Osteoblast (primary cell): Measurements from ENCODE around the gene DUSP16. TPM values are rescaled to one million over a fixed set of nuclear protein-coding genes. Genes with fewer than 3 reads are reported as not detected.
A peak's percentile ranks its signal among the peaks of the same experiment; 100 is the strongest.

ENCODE experiments used
- DNase-seq: peaks from one replicate; pipeline ENCODE4 v3.0.0; 2011; ENCODE audit warnings: low spot score, mixed read lengths; ENCODE audit not compliant: insufficient read length; ENCODE audit errors: missing footprints
- H2AFZ ChIP-seq: 2 replicates; pipeline ENCODE4 v1.6.0; 2011; ENCODE audit warnings: mild to moderate bottlenecking, low read length
- H3K27ac ChIP-seq: 2 replicates; pipeline ENCODE4 v1.5.1; 2011; ENCODE audit warnings: mild to moderate bottlenecking, low read depth, low read length, moderate library complexity
- H3K27me3 ChIP-seq: 2 replicates; pipeline ENCODE4 v1.6.0; 2012; ENCODE audit warnings: mild to moderate bottlenecking, control low read depth, inconsistent platforms, low read length, moderate library complexity; ENCODE audit not compliant: insufficient read depth
- H3K36me3 ChIP-seq: 2 replicates; pipeline ENCODE4 v1.5.1; 2011; ENCODE audit warnings: mild to moderate bottlenecking, low read length, control low read depth, moderate library complexity; ENCODE audit not compliant: insufficient read depth
- H3K4me1 ChIP-seq: 2 replicates; pipeline ENCODE4 v1.5.1; 2011; ENCODE audit warnings: mild to moderate bottlenecking, low read length, control low read depth, moderate library complexity; ENCODE audit not compliant: insufficient read depth
- H3K4me2 ChIP-seq: 2 replicates; pipeline ENCODE4 v1.6.0; 2011; ENCODE audit warnings: mild to moderate bottlenecking, low read length; ENCODE audit not compliant: insufficient read depth
- H3K4me3 ChIP-seq: fragments of 200-600 bp; sonication (generic); 3 replicates; pipeline ENCODE4 v1.5.1; 2012; ENCODE audit warnings: mild to moderate bottlenecking, low read length, inconsistent platforms; ENCODE audit not compliant: insufficient read depth
- H3K79me2 ChIP-seq: 2 replicates; pipeline ENCODE4 v1.6.0; 2012; ENCODE audit warnings: mild to moderate bottlenecking, low read length, control low read depth, inconsistent platforms; ENCODE audit not compliant: insufficient read depth
- H3K9me3 ChIP-seq: 2 replicates; pipeline ENCODE4 v1.5.1; 2011; ENCODE audit warnings: low read depth, low read length, control low read depth
- H4K20me1 ChIP-seq: 2 replicates; pipeline ENCODE4 v1.6.0; 2012; ENCODE audit warnings: mild to moderate bottlenecking, low read length, control low read depth; ENCODE audit not compliant: insufficient read depth
- CTCF ChIP-seq: IDR thresholded peaks from 2 replicates; pipeline ENCODE4 v1.5.1; 2011; ENCODE audit warnings: mild to moderate bottlenecking, low read depth, low read length, moderate library complexity; ENCODE audit errors: extremely low read depth
- total RNA-seq: library from RNA; depleted of rRNA; stranded (reverse); fragments of >200 nt; gene quantifications from 2 replicates; pipeline ENCODE4 v1.2.3, GENCODE V29; 2012

Gene DUSP16
- total RNA-seq, 1 donor: 5.1 TPM

DNA sequence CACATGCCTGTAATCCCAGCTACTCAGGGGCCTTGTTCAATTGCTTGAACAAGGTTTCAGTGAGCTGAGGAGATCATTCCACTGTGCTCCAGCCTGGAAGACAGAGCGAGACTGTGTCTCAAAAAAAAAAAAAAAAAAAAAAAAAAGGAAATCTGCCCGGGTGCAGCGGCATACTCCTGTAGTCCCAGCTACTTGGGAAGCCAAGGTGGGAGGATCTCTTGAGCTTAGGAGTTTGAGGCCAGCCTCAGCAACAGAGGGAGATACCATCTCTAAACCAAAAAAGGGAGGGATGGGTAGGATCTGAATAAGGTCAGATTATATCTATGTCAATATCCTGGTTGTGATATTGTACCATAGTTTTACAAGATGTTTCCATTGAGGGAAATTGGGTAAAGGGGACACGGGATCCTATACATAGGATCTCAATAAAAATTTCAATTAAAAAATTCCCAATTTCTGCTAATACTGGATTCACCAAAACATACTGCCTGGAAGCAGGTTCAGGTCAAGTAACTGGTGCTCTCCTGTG, 129.4 kb downstream of the DUSP16 start:
- no peak overlapping the region for H3K27ac ChIP-seq
- DNase-seq: no peak
- no peaks in the 10 kb centered on the region for H3K27me3 ChIP-seq
- H3K36me3 ChIP-seq: peaks cover 4% of the 10 kb centered on the region
- H3K4me2 ChIP-seq: no peak overlapping the region
- H3K79me2 ChIP-seq: no peaks in the 10 kb centered on the region
- H3K9me3 ChIP-seq: no peaks in the 10 kb centered on the region
- no peak overlapping the region for H3K4me3 ChIP-seq
- H2AFZ ChIP-seq: no peak overlapping the region
- peaks cover 14% of the 10 kb centered on the region for H3K4me1 ChIP-seq
- TF ChIP-seq CTCF: no peak
- H4K20me1 ChIP-seq: peaks cover 6% of the 10 kb centered on the region

GRCh38 chr12:12432364-12432763, 130.3 kb downstream of the DUSP16 start:
- Histone ChIP-seq H3K9me3 (no peaks in the 10 kb centered on the region), H3K36me3 (peaks cover under 1% of the 10 kb centered on the region), H3K4me1 (peaks cover 14% of the 10 kb centered on the region), H3K27ac (peak overlapping the region; percentile 45), H2AFZ (no peak overlapping the region), H3K79me2 (no peaks in the 10 kb centered on the region), H3K4me2 (peak overlapping the region; percentile 56), H3K4me3 (no peak overlapping the region), H3K27me3 (no peaks in the 10 kb centered on the region), H4K20me1 (peaks cover 6% of the 10 kb centered on the region)
- no peak for DNase-seq
- TF ChIP-seq CTCF: no peak

GRCh38 chr12:12428961-12429657, 133.6 kb downstream of the DUSP16 start:
- H3K4me2 ChIP-seq: no peak overlapping the region
- H3K36me3 ChIP-seq: no peaks in the 10 kb centered on the region
- peaks cover 6% of the 10 kb centered on the region for H4K20me1 ChIP-seq
- H3K27me3 ChIP-seq: no peaks in the 10 kb centered on the region
- no peak overlapping the region for H2AFZ ChIP-seq
- no peak overlapping the region for H3K27ac ChIP-seq
- H3K4me1 ChIP-seq: peaks cover 23% of the 10 kb centered on the region
- H3K9me3 ChIP-seq: peaks cover under 1% of the 10 kb centered on the region
- DNase-seq: no peak
- no peaks in the 10 kb centered on the region for H3K79me2 ChIP-seq
- H3K4me3 ChIP-seq: no peak overlapping the region
- TF ChIP-seq CTCF: no peak

GRCh38 chr12:12428047-12428446, 134.6 kb downstream of the DUSP16 start:
- H3K36me3 ChIP-seq: no peaks in the 10 kb centered on the region
- H3K9me3 ChIP-seq: peaks cover 4% of the 10 kb centered on the region
- H3K4me3 ChIP-seq: no peak overlapping the region
- TF ChIP-seq CTCF: no peak
- no peak overlapping the region for H3K4me2 ChIP-seq
- no peak overlapping the region for H3K27ac ChIP-seq
- H3K27me3 ChIP-seq: no peaks in the 10 kb centered on the region
- H3K4me1 ChIP-seq: peaks cover 23% of the 10 kb centered on the region
- H4K20me1 ChIP-seq: no peaks in the 10 kb centered on the region
- no peaks in the 10 kb centered on the region for H3K79me2 ChIP-seq
- no peak for DNase-seq
- H2AFZ ChIP-seq: no peak overlapping the region
